ENCODE data around the gene WDR7.

GRCh38 chr18:56986829-56987228 lies 335.7 kb downstream of the WDR7 start:
- no peak for TF ChIP-seq YY1 (IDR thresholded peaks at IDR 0.05; ENCODE audit: low read depth)
- no peak for TF ChIP-seq RAD21 (IDR thresholded peaks at IDR 0.05; ENCODE audit: low read depth)
- TF ChIP-seq ZBTB7A (IDR thresholded peaks at IDR 0.05; ENCODE audit: low read depth): no peak
- TF ChIP-seq MAX (IDR thresholded peaks at IDR 0.05): no peak
- TF ChIP-seq TEAD4 (IDR thresholded peaks at IDR 0.05): no peak
- no peak for TF ChIP-seq TAF1 (IDR thresholded peaks at IDR 0.05; ENCODE audit: low read depth)
- TF ChIP-seq EGR1 (IDR thresholded peaks at IDR 0.05): no peak
- no peak for TF ChIP-seq NFIC (IDR thresholded peaks at IDR 0.05)
- no peak for TF ChIP-seq EP300 (IDR thresholded peaks at IDR 0.05; ENCODE audit: borderline replicate concordance)
- no peak for TF ChIP-seq REST (IDR thresholded peaks at IDR 0.05; ENCODE audit: low read depth)
- TF ChIP-seq CEBPB (IDR thresholded peaks at IDR 0.05): no peak
- TF ChIP-seq USF1 (IDR thresholded peaks at IDR 0.05): no peak
